ENCODE results near the gene SOCS3.

SOCS3 gene

DNA sequence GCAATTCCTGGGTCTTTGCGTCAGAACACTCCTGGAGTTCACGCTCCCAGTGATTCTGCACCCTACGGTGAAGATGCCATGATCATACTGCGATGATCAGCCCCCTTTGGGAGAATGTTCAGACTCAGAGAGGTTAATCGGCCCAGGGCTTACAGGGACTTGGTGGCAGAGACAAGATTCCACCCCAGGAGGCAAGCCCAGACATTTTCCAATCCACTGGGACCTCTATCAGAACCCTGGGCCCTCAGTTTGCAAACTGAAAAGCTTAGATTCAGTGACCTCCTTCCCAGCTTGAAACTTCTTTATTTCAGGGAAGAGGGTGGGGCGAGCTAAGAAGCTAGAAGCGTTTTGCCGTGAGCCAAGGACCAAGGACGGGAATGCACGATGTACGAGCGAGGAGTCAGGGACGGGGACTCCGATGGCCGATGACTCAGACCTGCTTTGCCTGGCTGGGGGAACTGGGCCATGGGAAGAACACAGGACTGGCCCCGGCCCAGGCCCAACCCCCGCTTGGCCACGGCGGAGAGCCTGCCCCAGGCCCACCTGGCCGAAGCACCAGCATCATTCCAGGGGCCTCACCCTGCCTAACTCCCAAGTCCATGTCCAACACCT lies 34.7 kb downstream of the SOCS3 start:
- no peak overlapping the region for H4K91ac ChIP-seq (ENCODE audit: low read depth, low read length, poor library complexity)
- no peak overlapping the region for H2AK5ac ChIP-seq (ENCODE audit: low read depth, low read length)
- no CpG with 5 or more reads among the region's 20 CpGs for WGBS, 2 donors (ENCODE audit: extremely low coverage in 2 of 2, insufficient read length in 2 of 2, insufficient replicate concordance in 1 of 2)
- peak overlapping the region; percentile 17 for H2BK12ac ChIP-seq (ENCODE audit: low read length)
- H3K4me3 ChIP-seq (ENCODE audit: low read length in 2 of 2): peak overlapping the region in 1 of 2 donors; percentile 27
- no peak for DNase-seq (ENCODE audit: low spot score)
- H3K4me1 ChIP-seq (ENCODE audit: control insufficient read depth in 2 of 2, insufficient read depth in 1 of 2, low read depth in 1 of 2, low read length in 2 of 2): peaks cover 16 to 38% of the 10 kb centered on the region in 2 donors
- H2BK15ac ChIP-seq (ENCODE audit: low read length): no peak overlapping the region
- H3K18ac ChIP-seq (ENCODE audit: low read length): peak overlapping the region; percentile 81
- H3K36me3 ChIP-seq (replicated peaks in 1 of 2; ENCODE audit: control insufficient read depth in 2 of 2, insufficient read depth in 2 of 2, low read length in 2 of 2): no peaks in the 10 kb centered on the region
- no peak overlapping the region for H3K9ac ChIP-seq (ENCODE audit: low read depth, low read length, poor library complexity)
- no peak overlapping the region for H3K4ac ChIP-seq (ENCODE audit: low read length)
- no peak overlapping the region for H4K8ac ChIP-seq (ENCODE audit: low read depth, low read length)
- H3K4me2 ChIP-seq (ENCODE audit: insufficient read depth, low read length, poor library complexity, severe bottlenecking): no peak overlapping the region
- H2BK120ac ChIP-seq (ENCODE audit: low read depth, low read length): no peak overlapping the region
- H3K27ac ChIP-seq (replicated peaks; ENCODE audit: low read length): no peak overlapping the region
- H3K9me3 ChIP-seq (replicated peaks in 1 of 2; ENCODE audit: control insufficient read depth in 2 of 2, insufficient read depth in 1 of 2, low read depth in 1 of 2, low read length in 2 of 2): no peaks in the 10 kb centered on the region
- no peak overlapping the region for H3K23ac ChIP-seq (ENCODE audit: low read depth, low read length, poor library complexity)
- H3K27me3 ChIP-seq (ENCODE audit: control insufficient read depth in 3 of 3, insufficient read depth in 3 of 3, low read depth in 1 of 3, low read length in 3 of 3): no peaks in the 10 kb centered on the region
- H3K14ac ChIP-seq (ENCODE audit: low read length): no peak overlapping the region
- no peak overlapping the region for H2BK5ac ChIP-seq (ENCODE audit: low read length)
- no peaks in the 10 kb centered on the region for H3K79me1 ChIP-seq (ENCODE audit: low read depth, low read length)
- peak overlapping the region; percentile 70 for H2AFZ ChIP-seq (ENCODE audit: low read length)

GRCh38 chr17:78324391-78325075 lies 35.3 kb downstream of the SOCS3 start:
- Histone ChIP-seq H4K91ac (ENCODE audit: low read depth, low read length, poor library complexity) (no peak overlapping the region), H3K18ac (ENCODE audit: low read length) (no peak overlapping the region), H3K9me3 (replicated peaks in 1 of 2; ENCODE audit: control insufficient read depth in 2 of 2, insufficient read depth in 1 of 2, low read depth in 1 of 2, low read length in 2 of 2) (no peaks in the 10 kb centered on the region), H2BK120ac (ENCODE audit: low read depth, low read length) (no peak overlapping the region), H3K23ac (ENCODE audit: low read depth, low read length, poor library complexity) (no peak overlapping the region), H3K79me1 (ENCODE audit: low read depth, low read length) (no peaks in the 10 kb centered on the region), H2BK5ac (ENCODE audit: low read length) (no peak overlapping the region), H2BK12ac (ENCODE audit: low read length) (no peak overlapping the region), H3K4me2 (ENCODE audit: insufficient read depth, low read length, poor library complexity, severe bottlenecking) (no peak overlapping the region), H3K27me3 (ENCODE audit: control insufficient read depth in 3 of 3, insufficient read depth in 3 of 3, low read depth in 1 of 3, low read length in 3 of 3) (no peaks in the 10 kb centered on the region), H3K27ac (replicated peaks; ENCODE audit: low read length) (no peak overlapping the region), H3K4me3 (ENCODE audit: low read length in 2 of 2) (peak overlapping the region in 1 of 2 donors; percentile 27), H2AFZ (ENCODE audit: low read length) (peak overlapping the region; percentile 70), H2AK5ac (ENCODE audit: low read depth, low read length) (no peak overlapping the region), H4K8ac (ENCODE audit: low read depth, low read length) (no peak overlapping the region), H3K14ac (ENCODE audit: low read length) (no peak overlapping the region), H3K9ac (ENCODE audit: low read depth, low read length, poor library complexity) (no peak overlapping the region), H3K4ac (ENCODE audit: low read length) (no peak overlapping the region), H2BK15ac (ENCODE audit: low read length) (no peak overlapping the region), H3K36me3 (replicated peaks in 1 of 2; ENCODE audit: control insufficient read depth in 2 of 2, insufficient read depth in 2 of 2, low read length in 2 of 2) (no peaks in the 10 kb centered on the region), H3K4me1 (ENCODE audit: control insufficient read depth in 2 of 2, insufficient read depth in 1 of 2, low read depth in 1 of 2, low read length in 2 of 2) (peaks cover 17 to 35% of the 10 kb centered on the region in 2 donors)
- no peak for DNase-seq (ENCODE audit: low spot score)
- WGBS, 2 donors (ENCODE audit: extremely low coverage in 2 of 2, insufficient read length in 2 of 2, insufficient replicate concordance in 1 of 2): no CpG with 5 or more reads among the region's 18 CpGs

DNA sequence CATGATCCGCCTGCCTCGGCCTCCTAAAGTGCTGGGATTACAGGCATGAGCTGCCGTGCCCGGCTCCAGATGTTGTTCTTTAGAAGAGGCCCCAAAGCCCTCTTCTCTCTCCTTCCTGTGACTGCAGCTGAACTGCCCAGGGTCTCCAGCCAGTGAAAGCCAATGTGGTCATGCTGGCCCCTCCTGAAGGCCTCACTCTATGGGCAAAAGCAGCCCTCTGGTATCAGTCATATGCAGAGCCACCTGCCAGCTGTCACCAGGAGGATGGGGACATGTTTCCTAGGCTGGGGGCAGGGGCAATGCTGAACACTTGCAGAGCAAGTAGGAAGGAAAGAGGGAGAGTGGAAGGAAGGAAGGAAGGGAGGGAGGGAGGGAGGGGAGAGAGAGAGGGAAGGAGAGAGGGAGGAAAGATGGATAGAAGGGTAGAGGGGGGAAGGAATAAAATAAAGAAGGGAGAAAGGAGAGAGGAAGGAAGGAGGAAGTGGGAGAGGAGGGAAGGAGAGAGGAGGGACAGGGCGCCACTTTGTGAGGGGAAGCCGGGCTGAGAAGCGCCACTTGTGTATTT lies 36.0 kb downstream of the SOCS3 start:
- Histone ChIP-seq H2BK120ac (ENCODE audit: low read depth, low read length) (no peak overlapping the region), H3K4me1 (ENCODE audit: control insufficient read depth in 2 of 2, insufficient read depth in 1 of 2, low read depth in 1 of 2, low read length in 2 of 2) (peaks cover 21 to 40% of the 10 kb centered on the region in 2 donors), H3K27me3 (ENCODE audit: control insufficient read depth in 3 of 3, insufficient read depth in 3 of 3, low read depth in 1 of 3, low read length in 3 of 3) (no peaks in the 10 kb centered on the region), H3K4me2 (ENCODE audit: insufficient read depth, low read length, poor library complexity, severe bottlenecking) (no peak overlapping the region), H2BK12ac (ENCODE audit: low read length) (no peak overlapping the region), H3K23ac (ENCODE audit: low read depth, low read length, poor library complexity) (no peak overlapping the region), H3K79me1 (ENCODE audit: low read depth, low read length) (no peaks in the 10 kb centered on the region), H2BK5ac (ENCODE audit: low read length) (peak overlapping the region; percentile 53), H4K91ac (ENCODE audit: low read depth, low read length, poor library complexity) (no peak overlapping the region), H3K9me3 (replicated peaks in 1 of 2; ENCODE audit: control insufficient read depth in 2 of 2, insufficient read depth in 1 of 2, low read depth in 1 of 2, low read length in 2 of 2) (no peaks in the 10 kb centered on the region), H3K4ac (ENCODE audit: low read length) (no peak overlapping the region), H3K4me3 (ENCODE audit: low read length in 2 of 2) (peak overlapping the region in 1 of 2 donors; percentile 27), H2BK15ac (ENCODE audit: low read length) (no peak overlapping the region), H2AK5ac (ENCODE audit: low read depth, low read length) (no peak overlapping the region), H4K8ac (ENCODE audit: low read depth, low read length) (no peak overlapping the region), H3K14ac (ENCODE audit: low read length) (peak overlapping the region; percentile 25), H3K27ac (replicated peaks; ENCODE audit: low read length) (no peak overlapping the region), H3K36me3 (replicated peaks in 1 of 2; ENCODE audit: control insufficient read depth in 2 of 2, insufficient read depth in 2 of 2, low read length in 2 of 2) (no peaks in the 10 kb centered on the region), H2AFZ (ENCODE audit: low read length) (peak overlapping the region; percentile 70), H3K18ac (ENCODE audit: low read length) (peak overlapping the region; percentile 50), H3K9ac (ENCODE audit: low read depth, low read length, poor library complexity) (no peak overlapping the region)
- DNase-seq (ENCODE audit: low spot score): no peak
- no CpG with 5 or more reads among the region's 7 CpGs for WGBS, 2 donors (ENCODE audit: extremely low coverage in 2 of 2, insufficient read length in 2 of 2, insufficient replicate concordance in 1 of 2)

- no CpG with 5 or more reads among the region's 16 CpGs for WGBS, 2 donors (ENCODE audit: extremely low coverage in 2 of 2, insufficient read length in 2 of 2, insufficient replicate concordance in 1 of 2)
- H3K9ac ChIP-seq (ENCODE audit: low read depth, low read length, poor library complexity): no peak overlapping the region
- no peak overlapping the region for H4K8ac ChIP-seq (ENCODE audit: low read depth, low read length)
- no peak overlapping the region for H3K4me2 ChIP-seq (ENCODE audit: insufficient read depth, low read length, poor library complexity, severe bottlenecking)
- H3K9me3 ChIP-seq (replicated peaks in 1 of 2; ENCODE audit: control insufficient read depth in 2 of 2, insufficient read depth in 1 of 2, low read depth in 1 of 2, low read length in 2 of 2): no peaks in the 10 kb centered on the region
- no peaks in the 10 kb centered on the region for H3K36me3 ChIP-seq (replicated peaks in 1 of 2; ENCODE audit: control insufficient read depth in 2 of 2, insufficient read depth in 2 of 2, low read length in 2 of 2)
- no peak overlapping the region for H3K27ac ChIP-seq (replicated peaks; ENCODE audit: low read length)
- H4K91ac ChIP-seq (ENCODE audit: low read depth, low read length, poor library complexity): no peak overlapping the region
- H2AK5ac ChIP-seq (ENCODE audit: low read depth, low read length): peak overlapping the region; percentile 64
- peak overlapping the region; percentile 4 for H3K14ac ChIP-seq (ENCODE audit: low read length)
- H2BK15ac ChIP-seq (ENCODE audit: low read length): peak overlapping the region; percentile 96
- H3K4me3 ChIP-seq (ENCODE audit: low read length in 2 of 2): peak overlapping the region in 1 of 2 donors; percentile 56
- H2BK12ac ChIP-seq (ENCODE audit: low read length): peak overlapping the region; percentile 16
- no peak overlapping the region for H2AFZ ChIP-seq (ENCODE audit: low read length)
- H3K79me1 ChIP-seq (ENCODE audit: low read depth, low read length): no peaks in the 10 kb centered on the region
- peak overlapping the region; percentile 89 for H3K18ac ChIP-seq (ENCODE audit: low read length)
- H2BK120ac ChIP-seq (ENCODE audit: low read depth, low read length): peak overlapping the region; percentile 87
- H3K23ac ChIP-seq (ENCODE audit: low read depth, low read length, poor library complexity): peak overlapping the region; percentile 1
- H3K27me3 ChIP-seq (ENCODE audit: control insufficient read depth in 3 of 3, insufficient read depth in 3 of 3, low read depth in 1 of 3, low read length in 3 of 3): no peaks in the 10 kb centered on the region
- H2BK5ac ChIP-seq (ENCODE audit: low read length): peak overlapping the region; percentile 62
- no peak for DNase-seq (ENCODE audit: low spot score)
- H3K4ac ChIP-seq (ENCODE audit: low read length): peak overlapping the region; percentile 84
- H3K4me1 ChIP-seq (ENCODE audit: control insufficient read depth in 2 of 2, insufficient read depth in 1 of 2, low read depth in 1 of 2, low read length in 2 of 2): peaks cover 21 to 43% of the 10 kb centered on the region in 2 donors
Measured at GRCh38 chr17:78322858-78323455, 36.9 kb downstream of the SOCS3 start.
